Measurements from ENCODE around the gene HTRA1.

The HTRA1 gene

DNA sequence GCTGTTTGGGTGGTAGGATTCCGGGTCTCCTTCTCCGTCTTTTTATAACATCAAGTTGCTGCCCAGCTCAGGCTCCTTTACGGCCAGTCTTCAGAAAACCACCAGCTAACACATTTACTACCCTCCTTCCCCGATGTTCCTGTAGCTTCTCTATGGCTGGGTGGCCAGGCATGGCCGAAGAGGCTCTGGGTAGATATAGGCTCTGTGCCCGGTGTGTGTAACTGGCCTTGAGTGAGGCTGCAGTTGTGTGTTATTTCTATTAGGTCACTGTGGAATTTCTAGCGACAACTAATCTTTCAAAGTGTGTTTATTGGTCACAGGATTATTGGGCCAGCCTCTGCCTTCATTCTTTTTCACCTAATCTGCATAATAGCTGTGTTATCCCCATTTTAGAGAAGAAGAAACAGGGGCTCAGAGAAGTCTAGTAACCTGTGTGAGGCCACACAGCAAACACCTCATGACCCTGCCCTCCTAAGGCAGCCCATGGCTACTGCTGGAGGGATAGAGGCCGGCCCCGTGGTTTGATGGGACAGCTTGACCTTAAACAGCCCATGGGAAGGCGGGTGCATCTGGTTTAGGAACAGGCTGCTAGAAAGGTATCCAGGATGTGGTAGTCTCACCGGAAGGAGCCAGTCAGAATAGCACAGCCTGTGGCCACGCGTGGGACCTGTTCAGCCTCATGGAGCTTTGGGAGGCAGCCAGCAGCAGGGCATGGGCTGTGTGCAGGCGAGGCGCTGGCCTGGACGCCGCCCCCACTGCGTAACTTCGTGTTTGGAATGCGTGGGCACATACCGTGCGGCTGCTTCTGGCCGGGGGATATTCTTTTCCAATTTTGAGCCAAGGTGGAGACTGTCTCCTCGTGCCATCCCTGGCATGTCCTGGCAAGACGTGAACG lies 29.7 kb downstream of the HTRA1 start:
- TF ChIP-seq, protein P1, sequence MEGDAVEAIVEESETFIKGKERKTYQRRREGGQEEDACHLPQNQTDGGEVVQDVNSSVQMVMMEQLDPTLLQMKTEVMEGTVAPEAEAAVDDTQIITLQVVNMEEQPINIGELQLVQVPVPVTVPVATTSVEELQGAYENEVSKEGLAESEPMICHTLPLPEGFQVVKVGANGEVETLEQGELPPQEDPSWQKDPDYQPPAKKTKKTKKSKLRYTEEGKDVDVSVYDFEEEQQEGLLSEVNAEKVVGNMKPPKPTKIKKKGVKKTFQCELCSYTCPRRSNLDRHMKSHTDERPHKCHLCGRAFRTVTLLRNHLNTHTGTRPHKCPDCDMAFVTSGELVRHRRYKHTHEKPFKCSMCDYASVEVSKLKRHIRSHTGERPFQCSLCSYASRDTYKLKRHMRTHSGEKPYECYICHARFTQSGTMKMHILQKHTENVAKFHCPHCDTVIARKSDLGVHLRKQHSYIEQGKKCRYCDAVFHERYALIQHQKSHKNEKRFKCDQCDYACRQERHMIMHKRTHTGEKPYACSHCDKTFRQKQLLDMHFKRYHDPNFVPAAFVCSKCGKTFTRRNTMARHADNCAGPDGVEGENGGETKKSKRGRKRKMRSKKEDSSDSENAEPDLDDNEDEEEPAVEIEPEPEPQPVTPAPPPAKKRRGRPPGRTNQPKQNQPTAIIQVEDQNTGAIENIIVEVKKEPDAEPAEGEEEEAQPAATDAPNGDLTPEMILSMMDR (IDR thresholded peaks at IDR 0.05; ENCODE audit: control insufficient read depth, extremely low read depth, insufficient read depth): no peak
- no peak overlapping the region for H3K4me3 ChIP-seq (ENCODE audit: low read depth, low read length)
- no peak for DNase-seq (ENCODE audit: low read depth)

DNA sequence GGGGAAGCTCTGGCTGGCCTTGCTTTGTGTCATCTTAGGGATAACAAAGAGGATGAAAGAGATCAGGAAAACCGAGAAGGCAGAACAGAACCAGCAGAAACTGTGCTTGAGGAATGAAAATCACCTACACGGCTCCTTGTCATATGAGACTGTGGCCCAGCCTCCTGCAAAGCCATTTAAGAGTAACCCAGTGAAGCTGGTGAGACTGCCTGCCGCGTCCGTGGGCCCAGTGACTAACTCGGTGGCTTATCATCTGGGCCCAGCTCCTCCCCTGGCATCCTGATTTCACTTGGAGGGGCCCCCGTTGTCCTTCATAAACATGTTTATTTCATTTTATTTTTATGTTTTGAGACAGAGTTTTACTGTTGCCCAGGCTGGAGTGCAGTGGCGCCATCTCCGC lies 30.7 kb downstream of the HTRA1 start:
- no peak overlapping the region for H3K4me3 ChIP-seq (ENCODE audit: low read depth, low read length)
- TF ChIP-seq, protein P1 (IDR thresholded peaks at IDR 0.05; ENCODE audit: control insufficient read depth, extremely low read depth, insufficient read depth): no peak
- no peak for DNase-seq (ENCODE audit: low read depth)

DNA sequence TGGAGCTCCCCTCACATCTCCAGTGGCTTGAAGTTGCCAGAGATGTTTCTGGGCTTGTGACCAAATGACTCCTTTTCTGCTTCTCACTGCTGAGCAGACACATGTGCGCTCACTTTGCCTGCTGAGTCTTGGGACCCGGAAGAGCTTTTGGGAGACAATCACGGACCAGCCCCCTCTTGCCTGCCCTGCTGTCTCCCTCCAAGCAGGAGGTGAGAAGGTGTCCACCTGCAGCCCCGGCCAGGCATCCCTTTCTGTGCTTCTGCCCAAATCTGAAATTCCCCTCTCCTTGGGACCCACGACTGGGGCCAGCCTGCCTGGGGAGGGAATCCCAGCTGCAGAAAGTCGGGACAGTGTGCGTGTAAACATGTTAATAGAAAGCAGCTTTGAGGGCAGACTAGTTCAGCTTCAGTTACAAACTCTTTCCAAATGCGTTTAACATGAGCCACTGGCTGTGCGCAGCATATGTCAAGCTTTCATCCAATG lies 31.7 kb downstream of the HTRA1 start:
- TF ChIP-seq, protein P1 (IDR thresholded peaks at IDR 0.05; ENCODE audit: control insufficient read depth, extremely low read depth, insufficient read depth): no peak
- no peak for DNase-seq (ENCODE audit: low read depth)
- H3K4me3 ChIP-seq (ENCODE audit: low read depth, low read length): no peak overlapping the region

DNA sequence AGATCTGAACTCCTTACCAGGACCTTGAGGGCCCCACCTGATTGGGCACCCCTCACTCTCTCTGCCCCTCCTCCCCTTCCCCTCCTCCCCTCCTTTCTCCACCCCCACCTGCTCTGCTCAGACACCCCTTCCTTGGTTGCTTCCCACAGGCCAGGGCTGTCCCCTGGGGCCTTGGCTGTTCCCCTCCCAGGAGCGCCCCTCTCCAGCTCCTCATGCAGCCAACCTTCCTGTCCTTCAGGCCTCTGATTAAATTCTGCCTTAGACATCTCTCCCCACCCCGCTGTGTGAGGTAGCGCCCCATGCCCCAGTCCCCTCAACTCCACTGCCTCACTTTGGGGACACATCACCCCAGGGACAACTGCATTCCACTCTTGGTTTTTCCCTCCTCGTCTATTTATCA lies 32.4 kb downstream of the HTRA1 start:
- DNase-seq (ENCODE audit: low read depth): no peak
- TF ChIP-seq, protein P1 (IDR thresholded peaks at IDR 0.05; ENCODE audit: control insufficient read depth, extremely low read depth, insufficient read depth): no peak
- no peak overlapping the region for H3K4me3 ChIP-seq (ENCODE audit: low read depth, low read length)

DNA sequence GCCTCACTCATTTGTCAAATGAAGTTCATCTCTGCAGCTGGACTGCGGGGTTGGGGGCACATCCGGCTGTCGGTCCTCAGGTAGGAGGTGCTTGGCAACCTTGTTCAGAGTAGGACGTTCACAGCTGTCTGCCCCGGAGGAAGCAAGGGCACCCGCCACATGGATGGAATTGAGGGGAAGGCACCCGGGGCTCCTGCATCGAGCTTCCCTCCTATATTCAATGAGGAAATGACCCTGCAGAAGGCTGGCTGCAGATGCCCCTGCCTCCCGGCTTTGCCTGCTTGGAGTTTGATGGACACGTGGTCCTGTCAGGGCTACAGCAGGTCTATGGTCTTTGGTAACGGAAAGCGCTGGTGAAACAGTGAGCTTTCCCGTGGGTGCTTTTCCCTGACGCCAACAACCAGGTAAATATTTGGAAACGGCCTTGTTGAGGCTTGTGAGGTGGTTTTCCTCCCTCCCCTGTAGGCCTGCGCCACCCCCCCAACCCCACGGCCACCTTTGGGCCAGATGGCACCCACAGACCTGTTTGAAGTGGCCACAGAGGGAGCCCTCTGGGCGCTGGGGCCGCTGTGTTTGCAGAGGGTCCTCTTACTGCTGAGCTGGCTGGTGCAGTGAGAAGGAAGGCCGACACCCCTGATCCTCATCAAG lies 32.9 kb downstream of the HTRA1 start:
- DNase-seq (ENCODE audit: low read depth): no peak
- no peak overlapping the region for H3K4me3 ChIP-seq (ENCODE audit: low read depth, low read length)
- TF ChIP-seq, protein P1 (IDR thresholded peaks at IDR 0.05; ENCODE audit: control insufficient read depth, extremely low read depth, insufficient read depth): no peak

DNA sequence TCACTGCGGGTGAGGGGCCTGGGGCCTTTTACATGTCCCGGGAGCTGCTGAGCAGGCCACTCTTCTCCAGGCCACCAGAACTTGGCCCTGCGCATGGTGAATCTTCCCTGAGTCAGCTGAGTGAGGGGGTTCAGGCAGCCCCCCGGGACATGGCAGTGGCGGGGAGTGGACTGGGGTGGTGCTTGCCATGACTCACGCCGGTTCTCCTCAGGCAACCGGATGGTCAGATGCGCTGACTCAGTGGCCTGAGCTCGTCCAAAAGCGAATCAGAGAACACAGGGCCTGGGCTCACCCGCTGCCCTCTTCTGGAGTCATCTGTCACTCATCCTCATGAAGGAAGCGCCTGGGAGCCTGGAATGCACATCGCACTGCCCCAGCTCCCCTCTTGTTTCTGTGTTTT lies 33.5 kb downstream of the HTRA1 start:
- H3K4me3 ChIP-seq (ENCODE audit: low read depth, low read length): no peak overlapping the region
- no peak for DNase-seq (ENCODE audit: low read depth)
- TF ChIP-seq, protein P1 (IDR thresholded peaks at IDR 0.05; ENCODE audit: control insufficient read depth, extremely low read depth, insufficient read depth): no peak
